ENCODE results near the gene NUDT9.
"Not testable (repeated sequence)": the region's sequence is repeated elsewhere in the genome, so short reads cannot be mapped to it uniquely, and the experiment has no call there.

- not testable (repeated sequence) for TF ChIP-seq CTCF (IDR thresholded peaks at IDR 0.05; ENCODE audit: insufficient read depth, low read length, poor library complexity, severe bottlenecking); EZH2phosphoT487 (conservative IDR thresholded peaks at IDR 0.05; ENCODE audit: low read length)
These were observed 1.7 kb downstream of the NUDT9 start for GRCh38 chr4:87424099-87424543.
